Activated CD4-positive, alpha-beta T cell treated with anti-CD3 and anti-CD28 coated beads, Interleukin-2, amount 50 U/mL, for 4 hours (primary cell): ENCODE data around the gene TMEM225B.
"Not testable (repeated sequence)": the region's sequence is repeated elsewhere in the genome, so short reads cannot be mapped to it uniquely, and the experiment has no call there.

Experiments
- DNase-seq, 2 experiments: peaks; one replicate each; pipeline ENCODE4 v3.0.0-alpha.2; 2020

The TMEM225B gene, protein sequence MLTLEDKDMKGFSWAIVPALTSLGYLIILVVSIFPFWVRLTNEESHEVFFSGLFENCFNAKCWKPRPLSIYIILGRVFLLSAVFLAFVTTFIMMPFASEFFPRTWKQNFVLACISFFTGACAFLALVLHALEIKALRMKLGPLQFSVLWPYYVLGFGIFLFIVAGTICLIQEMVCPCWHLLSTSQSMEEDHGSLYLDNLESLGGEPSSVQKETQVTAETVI

GRCh38 chr7:99597762-99598501, at the start of gene TMEM225B:
TMEM225B (plus strand) TSS chr7:99598267; CDS start chr7:99604389, 6,122 bp downstream.
- no peak for DNase-seq

- not testable (repeated sequence) for DNase-seq
Measured at GRCh38 chr7:99549545-99549944, 48.5 kb upstream of the TMEM225B start.

DNA sequence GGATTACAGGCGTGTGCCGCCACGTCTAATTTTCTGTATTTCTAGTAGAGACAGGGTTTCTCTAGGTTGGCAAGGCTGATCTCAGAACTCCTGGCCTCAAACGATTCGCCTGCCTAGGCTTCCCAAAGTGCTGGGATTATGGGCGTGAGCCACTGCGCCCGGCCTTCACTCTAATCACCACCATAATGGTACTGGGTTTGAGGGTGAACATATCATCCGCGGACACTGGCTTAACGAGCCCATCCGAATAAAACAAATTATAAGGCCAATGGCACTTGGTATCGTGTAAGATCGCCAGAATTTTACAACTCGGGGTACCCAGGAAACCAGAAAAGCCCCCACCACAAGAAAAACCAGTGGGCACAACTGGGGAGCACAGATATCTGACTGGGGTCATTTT, 46.7 kb upstream of the TMEM225B start:
- no peak for DNase-seq

DNA sequence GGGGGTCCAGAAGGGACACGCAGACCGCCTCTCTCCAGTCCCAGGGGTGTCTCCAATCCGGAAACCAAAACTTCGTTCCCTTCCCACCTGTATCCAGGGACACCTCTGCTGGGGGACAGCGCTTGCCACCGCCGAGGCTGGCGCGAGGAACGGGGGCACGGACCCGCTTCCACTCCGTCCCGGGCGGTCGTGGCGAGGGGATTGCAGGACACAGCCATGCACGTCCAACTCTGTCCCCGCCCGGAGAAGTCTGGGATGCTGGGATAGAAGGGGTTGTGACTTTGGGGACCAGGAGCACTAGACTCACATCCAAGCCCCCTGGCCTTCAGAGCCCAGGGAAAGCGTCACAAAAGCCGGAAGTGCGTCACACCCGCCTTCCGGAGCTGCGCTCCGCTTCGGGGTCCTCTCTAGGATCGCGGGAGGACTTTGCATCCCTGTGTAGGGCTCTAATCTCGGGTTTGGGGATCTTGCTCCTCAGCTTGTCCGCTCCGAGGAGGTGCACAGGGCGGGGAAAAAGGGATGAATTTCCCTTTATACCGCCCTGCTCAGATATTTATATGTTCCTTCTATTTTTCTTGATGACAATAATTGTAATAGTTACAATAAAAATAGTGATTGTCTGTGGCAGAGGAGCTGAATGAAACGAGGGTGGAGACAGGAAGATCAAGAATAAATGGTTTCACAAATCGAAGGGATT, 46.2 kb upstream of the TMEM225B start, which contains the start of gene FAM200A:
Gene FAM200A, minus strand, starts transcription at position 348 of the 697 bp plus-strand sequence. CDS start 3,707 bp downstream, outside the sequence.
- DNase-seq: peak; percentile 79 to 80

DNA sequence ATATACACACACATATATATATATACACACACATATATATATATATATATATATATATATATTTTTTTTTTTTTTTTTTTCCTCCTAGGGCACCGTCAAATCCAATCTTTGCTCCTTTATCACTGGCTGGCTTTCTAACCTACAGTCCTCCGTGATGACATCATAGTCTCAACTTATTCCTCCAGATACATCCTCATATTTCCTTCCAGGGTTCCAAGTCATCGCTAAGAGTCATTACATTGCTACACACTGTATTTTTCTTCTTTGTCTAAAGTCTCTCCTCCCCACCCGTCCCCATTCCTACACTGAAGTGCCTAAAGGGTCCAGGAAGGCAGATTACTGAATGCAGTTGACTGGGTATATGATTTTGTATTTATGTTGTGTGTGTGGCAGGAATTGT, 45.0 kb upstream of the TMEM225B start:
- DNase-seq: no peak

GRCh38 chr7:99554939-99555338, 43.1 kb upstream of the TMEM225B start:
- DNase-seq: no peak

DNA sequence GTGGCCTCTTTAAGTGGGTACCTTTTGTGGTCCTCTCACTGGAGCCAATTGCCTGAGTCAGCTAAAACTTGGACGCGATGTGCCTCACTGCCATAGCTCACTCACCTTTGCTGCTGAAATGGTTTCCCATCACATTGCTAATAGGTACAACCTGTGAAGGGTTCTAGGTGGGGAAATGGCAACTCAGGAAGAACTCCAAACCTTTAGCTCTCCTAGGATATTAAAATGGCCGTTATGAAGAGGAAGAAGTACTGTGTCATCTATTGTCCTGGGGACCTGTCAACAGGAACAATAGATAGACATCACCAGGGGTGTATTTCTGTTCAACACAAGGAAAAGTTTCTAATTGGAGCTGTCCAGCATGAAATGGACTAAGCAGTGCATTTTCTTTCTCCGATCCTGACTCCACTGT, 40.9 kb upstream of the TMEM225B start:
- no peak for DNase-seq

GRCh38 chr7:99557940-99558305, 40.1 kb upstream of the TMEM225B start:
- DNase-seq: no peak

DNA sequence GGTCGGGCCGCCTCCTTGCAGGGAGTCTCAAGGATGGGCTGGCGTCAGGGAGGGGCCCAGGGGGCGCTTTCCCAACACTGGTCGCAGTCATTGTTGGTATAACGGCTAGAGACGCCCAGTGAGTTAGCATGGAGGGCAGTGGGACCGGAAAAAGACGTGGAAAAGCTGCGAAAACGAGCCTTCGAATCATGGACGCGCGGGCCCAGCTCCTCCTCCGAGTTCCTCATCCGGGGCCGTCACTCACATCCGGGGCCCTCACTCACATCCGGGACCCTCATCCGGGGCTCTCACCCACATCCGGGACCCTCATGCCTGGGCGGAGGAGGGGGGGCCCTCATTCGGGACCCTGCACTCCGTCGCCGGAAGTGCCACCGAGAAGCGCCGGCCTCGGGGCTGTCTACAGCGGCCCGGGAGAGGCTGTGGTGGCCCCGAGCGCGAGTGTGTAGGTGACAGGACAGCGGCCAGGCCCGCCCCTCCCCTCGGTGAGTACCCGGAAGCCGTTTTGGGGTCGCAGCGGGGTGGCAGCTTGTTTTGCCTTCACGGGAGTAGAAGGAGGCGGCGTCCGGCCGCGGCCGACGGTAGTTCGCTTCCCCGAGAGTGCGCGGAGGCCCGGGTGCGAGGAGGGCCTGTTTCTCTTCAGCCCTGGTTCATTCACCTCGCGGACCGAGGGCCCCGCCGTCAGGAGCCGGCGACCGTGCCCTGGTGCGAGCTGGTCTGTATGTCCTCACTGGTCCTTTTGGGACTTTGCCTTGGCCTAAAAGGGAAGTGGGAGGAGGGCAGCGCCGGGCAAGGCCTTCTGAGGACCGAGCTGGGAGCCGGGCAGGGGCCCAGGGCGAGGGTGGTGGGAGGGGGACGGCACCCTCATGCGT, 39.5 kb upstream of the TMEM225B start, which contains the start of gene ZNF655:
Gene ZNF655, plus strand, starts transcription at position 337 of the 869 bp plus-strand sequence. CDS start 1,918 bp downstream, outside the sequence.
- DNase-seq: peak; percentile 82 to 83

DNA sequence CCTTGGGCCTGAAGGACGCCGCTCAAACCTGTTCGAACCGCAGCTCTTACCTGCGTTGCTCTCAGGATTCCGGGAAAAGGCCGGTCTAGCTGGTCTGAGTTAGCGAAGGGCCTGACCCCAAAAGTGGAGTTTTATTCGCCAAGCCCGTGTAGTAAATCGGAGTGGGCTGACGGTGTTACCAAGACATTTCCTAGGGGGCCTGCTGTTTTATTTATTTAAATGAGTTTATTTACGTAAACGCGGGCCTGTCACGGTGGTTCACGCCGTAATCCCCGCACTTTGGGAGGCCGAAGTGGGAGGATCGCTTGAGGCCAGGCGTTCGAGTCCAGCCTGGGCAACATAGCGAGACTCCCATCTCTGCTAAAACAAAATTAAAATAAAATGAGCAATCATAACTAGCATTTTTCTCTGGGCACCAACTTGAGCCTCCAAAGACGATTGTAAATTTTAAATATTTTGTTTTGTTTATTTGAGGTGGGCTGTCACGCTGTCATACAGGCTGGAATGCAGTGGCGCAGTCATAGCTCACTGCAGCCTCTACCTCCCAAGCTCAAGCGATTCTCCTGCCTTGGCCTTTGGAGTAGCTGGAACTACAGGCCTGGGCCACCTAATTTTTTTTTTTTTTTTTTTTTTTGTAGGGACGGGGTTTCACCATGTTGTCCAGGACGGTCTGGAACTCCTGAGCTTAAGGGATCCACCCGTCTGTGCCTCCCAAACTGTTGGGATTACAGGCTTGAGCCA, 38.7 kb upstream of the TMEM225B start:
- DNase-seq: peak in 1 of 2 experiments; percentile 4

DNA sequence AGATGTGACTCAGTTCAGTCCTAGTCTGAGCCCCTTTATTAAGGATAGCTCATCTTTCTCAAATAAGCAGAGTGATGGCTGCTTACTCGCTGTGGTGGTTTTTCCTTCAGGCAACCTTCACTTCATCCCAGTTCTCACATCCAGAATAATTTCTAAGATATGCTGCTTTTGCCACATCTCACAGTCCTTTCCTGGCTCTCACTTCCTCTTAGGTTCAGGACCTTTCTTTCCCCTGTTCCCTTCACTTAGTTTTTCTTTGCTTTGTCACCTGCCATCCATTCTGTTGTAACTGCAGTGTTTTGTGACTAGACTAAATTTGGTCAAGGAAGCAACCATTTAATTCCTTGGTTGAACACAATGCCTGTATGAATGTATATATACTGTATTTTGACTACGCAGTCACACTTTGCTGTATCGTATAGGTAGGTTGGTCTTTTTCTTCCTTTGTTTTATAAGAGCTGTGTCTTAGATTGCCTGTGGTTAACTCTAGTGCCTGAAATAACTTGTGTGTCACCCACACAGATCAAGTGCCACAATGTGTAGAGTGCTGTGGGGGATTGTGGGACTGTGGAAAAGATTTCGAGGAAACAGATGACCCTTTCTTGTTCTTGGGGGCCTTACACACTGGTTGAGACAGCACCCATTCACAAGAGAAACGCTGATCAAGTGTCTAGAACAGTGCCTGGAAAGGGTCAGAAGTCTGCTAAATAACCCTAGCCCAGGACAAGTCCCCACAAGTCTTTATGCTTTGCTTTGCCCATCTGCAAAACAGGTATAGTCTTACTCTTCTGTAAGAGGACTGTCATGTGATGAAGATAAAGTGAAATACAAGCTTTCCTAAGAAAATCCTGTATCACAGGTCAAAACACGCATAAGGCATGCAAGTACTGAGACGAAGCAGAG, 37.0 kb upstream of the TMEM225B start:
- no peak for DNase-seq

GRCh38 chr7:99561737-99562051, 36.4 kb upstream of the TMEM225B start:
- no peak for DNase-seq

DNA sequence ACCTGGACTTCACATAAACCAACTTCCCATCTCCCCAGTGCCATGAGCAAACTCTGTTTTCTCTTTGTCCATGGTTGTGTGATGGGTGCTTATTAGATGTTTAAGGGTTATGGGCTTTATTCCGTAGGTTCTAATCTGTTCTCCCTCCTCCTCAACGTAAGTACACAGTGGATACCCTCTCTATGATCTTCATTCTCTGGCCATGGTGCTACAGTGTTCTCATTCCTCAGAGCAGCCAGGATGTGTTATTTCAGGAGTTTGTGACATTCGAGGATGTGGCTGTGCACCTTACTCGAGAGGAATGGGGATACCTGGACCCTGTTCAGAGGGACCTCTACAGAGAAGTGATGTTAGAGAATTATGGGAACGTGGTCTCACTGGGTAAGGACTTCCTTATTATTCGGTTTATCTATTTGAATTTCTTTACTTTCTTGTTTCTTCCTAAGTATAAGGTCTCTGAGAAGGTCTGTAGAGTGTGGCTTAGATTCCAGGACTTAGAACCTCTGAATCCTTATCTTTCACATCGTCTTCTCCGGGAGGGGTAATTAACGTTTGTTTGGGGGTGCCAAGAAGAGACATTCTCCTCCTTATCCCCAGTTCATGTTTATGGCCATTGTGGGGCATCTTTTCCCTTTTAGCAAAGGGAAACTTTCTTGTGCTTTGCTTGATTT, 35.8 kb upstream of the TMEM225B start:
- no peak for DNase-seq

GRCh38 chr7:99562832-99563231, 35.2 kb upstream of the TMEM225B start:
- DNase-seq: peak; percentile 11 to 15

GRCh38 chr7:99563650-99564049, 34.4 kb upstream of the TMEM225B start:
- DNase-seq: no peak

- not testable (repeated sequence) for DNase-seq
Measured at GRCh38 chr7:99568770-99569169, 29.3 kb upstream of the TMEM225B start.

- no peak for DNase-seq
Measured at GRCh38 chr7:99571768-99572167, 26.3 kb upstream of the TMEM225B start.

DNA sequence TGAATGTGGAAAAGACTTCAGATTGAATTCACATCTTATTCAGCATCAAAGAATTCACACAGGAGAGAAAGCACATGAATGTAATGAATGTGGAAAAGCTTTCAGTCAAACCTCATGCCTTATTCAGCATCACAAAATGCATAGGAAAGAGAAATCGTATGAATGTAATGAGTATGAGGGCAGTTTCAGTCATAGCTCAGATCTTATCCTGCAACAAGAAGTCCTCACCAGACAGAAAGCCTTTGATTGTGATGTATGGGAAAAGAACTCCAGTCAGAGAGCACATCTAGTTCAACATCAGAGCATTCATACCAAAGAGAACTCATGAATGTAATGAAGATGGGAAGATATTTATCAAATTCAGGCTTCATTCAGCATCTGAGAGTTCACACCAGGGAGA, 24.8 kb upstream of the TMEM225B start:
- no peak for DNase-seq

DNA sequence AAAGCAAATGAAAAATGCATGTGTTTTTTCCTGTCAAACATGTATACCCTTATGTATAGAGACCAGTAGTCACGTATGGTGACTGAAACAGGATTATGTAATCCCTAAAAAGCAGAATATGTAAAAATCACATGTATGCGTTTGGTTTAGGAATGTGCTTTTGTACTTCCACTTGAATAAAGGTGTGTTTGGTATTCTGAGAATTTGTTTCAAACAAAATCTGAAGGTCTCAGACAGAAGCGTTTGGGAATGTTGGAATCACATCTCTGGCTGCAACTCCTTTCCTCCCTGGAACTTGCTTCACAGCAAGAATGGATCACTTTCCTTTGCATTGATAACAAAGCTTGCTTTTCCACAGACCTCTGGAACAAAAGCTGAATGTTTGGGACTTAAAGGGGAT, 21.8 kb upstream of the TMEM225B start:
- no peak for DNase-seq

DNA sequence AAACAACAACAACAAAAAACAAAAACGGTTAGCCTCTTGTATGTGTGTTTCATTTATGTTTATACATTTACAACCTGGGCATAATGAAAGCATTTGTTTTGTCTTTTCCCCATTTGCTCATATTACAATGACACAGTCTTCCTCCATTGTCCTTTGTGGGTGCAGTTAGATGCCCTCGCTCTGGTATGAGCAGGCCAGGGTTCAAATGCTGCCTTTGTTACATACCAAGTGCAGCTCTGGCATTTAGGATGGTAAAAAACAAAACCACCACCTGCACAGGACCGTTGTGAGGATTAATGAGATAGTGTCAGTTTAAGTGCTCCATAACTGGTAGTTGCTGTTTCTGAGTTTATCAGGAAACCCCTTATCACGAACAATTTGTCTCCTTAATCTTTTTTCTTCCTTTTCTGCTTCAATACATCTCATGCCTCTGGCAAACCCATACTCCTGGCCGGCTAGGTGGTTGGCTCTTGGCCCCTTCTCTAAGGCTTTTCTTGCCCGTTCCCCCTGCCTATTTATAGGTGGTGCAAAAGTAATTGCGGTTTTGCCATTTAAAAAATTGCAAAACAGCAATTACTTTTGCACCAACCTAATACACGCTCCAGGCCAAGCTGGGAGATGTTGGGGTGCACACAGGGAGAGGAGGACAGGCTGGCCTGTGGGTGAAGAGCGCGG, 18.6 kb upstream of the TMEM225B start:
- DNase-seq: no peak
